Measurements from ENCODE around the gene PIEZO1.
A peak's percentile ranks its signal among the peaks of the same experiment; 100 is the strongest.

PIEZO1 gene

DNA sequence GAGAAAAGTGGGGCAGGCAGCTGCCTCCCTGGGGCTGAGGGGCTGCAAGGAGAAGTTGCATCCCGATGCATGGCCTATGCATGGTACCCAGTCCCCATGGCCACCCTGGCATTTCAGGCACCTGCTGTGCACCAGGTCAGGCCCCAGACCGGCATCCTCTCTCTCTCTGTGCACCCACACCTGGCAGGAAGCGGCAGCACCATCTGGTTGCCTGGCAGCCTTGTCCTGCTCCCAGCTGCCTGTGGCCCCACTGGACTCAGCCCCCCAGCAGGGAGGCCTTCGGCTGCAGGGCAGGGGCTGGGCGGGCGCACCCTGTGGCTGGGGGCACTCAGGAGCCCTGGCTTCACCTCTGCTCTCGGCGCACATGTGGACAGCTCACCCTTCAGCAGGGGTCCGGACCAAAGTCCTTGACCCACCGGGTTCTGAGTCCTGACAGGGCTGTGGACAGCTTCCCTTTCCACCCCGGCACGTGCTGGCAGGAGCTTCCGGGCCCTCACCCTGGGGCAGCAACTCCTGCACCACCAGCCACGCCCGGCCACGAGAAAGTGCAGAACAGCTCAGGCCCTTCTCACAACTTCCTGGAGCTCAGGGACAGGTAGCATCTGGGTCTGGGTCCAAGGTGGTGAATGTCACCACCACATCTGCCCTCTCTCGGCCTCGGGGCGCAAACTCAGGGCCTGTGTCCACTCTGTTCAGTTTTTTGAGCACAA is 42.0 kb downstream of the PIEZO1 start:
- H3K4me3 ChIP-seq (ENCODE audit: low read length) = no peak overlapping the region
- DNase-seq (ENCODE audit: low read depth, low spot score) = no peak

DNA sequence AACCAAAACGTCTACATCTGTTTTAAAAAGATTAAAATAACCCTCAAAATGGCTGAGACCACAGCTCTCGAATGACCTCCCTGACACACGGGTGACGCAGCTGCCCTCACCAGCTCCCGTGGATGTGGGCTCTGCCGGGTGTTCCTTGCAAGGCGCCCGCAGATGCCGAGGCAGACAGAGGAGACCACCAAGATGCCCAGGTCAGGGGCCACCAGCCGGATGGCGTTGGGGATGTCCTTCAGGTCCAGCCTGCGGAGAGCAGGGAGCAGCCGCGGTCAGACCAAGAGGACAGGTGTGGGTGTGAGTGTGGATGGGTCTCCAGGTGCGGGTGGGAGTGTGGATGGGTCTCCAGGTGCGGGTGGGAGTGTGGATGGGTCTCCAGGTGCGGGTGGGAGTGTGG is 43.7 kb downstream of the PIEZO1 start:
- DNase-seq (ENCODE audit: low read depth, low spot score) = no peak

DNA sequence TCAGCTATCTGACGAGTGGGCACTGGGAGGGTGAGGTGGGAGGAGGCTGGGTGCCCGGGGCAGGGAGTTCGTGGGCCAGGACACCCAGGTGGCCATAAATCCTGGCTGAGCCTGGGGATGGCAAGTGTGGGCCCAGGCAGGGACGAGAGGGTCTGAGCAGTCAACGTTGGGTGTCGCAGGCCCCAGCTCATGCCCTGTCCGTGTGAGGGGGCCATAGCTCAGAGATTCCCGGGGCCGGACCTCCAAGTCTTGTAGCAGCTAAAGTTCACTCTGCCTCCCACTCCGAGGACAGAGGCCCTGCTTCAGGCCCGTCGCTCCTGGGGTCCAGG is 44.3 kb downstream of the PIEZO1 start:
- DNase-seq (ENCODE audit: low read depth, low spot score) = no peak
- H3K4me3 ChIP-seq (ENCODE audit: low read length) = no peak overlapping the region

More for the DNA sequence above, 43.7 kb downstream of the PIEZO1 start:
- H3K4me3 ChIP-seq (ENCODE audit: low read length) = no peak overlapping the region

DNA sequence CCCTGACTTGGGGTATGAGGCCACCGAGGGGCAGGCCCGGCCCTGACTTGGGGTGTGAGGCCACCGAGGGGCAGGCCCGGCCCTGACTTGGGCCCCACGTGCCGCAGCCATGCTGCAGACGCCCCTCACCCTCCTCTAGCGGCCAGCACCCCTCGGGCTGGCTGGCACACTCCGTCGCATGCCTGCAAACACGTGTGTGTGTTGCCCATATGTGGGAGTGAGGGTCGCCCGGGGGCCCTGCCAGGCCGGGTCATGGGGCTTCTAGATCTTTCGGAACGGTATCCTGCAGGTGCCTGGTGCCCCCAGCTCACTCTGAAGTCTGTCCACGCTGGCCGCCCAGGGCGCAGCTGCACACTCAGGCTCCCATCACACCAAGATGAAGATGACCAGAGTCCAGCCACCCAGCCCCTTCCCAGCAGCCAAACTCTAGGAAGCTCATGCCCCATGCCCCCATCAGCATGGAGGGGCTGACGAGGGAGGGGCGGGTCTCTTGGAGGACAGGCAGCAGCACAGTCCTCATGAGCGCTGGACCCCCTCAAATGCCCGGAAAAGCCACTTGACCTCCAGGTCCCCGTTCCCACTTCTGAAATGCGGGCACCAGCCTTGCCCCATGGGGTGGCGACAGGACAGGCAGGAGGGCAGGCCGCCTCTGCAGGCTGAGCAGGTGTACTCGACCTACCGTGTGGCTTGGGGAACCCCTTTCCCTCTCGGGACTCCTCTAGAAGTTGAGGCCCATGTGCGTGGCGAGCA is 44.9 kb downstream of the PIEZO1 start:
- DNase-seq (ENCODE audit: low read depth, low spot score) = no peak
- no peak overlapping the region for H3K4me3 ChIP-seq (ENCODE audit: low read length)

DNA sequence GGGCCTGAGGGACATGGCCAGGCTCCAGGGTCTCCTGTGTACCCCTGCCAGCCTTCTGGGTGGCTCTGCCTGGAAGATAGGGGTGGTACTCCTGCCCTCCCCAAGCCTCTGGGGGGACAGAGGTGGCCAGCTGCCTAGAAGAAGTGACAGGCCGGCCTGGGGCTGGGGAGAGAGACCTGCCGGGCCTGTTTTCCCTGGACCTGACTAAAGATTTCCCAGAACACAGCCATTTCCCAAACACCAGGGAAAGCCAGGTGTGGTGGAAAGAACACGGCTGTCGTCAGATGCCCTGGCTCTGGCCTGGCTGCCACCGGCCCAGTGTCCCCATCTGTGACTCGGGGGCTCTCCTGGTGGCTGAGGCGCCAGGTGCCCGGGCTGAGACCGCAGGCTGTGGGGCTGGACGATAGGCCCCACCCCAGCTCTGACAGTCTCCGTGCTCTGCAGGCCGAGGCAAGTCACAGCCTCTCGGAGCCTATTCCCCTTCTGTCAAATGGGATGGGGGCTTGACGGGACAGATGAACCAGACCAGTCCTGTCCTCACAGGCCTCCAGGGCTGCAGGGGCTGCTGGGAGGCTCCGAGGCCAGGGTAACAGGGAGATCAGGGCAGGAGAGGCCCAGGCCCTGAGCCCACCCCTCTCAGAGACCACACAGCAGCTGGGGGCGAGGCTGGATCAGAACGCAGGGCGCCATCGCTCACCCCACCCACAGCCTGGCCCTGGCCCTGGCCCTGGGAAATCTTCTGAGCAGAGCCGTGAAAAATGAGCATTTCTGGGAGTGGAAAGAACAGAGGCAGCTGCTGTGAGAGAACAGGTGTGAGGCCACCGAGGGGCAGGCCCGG is 45.7 kb downstream of the PIEZO1 start:
- H3K4me3 ChIP-seq (ENCODE audit: low read length) = no peak overlapping the region
- no peak for DNase-seq (ENCODE audit: low read depth, low spot score)

DNA sequence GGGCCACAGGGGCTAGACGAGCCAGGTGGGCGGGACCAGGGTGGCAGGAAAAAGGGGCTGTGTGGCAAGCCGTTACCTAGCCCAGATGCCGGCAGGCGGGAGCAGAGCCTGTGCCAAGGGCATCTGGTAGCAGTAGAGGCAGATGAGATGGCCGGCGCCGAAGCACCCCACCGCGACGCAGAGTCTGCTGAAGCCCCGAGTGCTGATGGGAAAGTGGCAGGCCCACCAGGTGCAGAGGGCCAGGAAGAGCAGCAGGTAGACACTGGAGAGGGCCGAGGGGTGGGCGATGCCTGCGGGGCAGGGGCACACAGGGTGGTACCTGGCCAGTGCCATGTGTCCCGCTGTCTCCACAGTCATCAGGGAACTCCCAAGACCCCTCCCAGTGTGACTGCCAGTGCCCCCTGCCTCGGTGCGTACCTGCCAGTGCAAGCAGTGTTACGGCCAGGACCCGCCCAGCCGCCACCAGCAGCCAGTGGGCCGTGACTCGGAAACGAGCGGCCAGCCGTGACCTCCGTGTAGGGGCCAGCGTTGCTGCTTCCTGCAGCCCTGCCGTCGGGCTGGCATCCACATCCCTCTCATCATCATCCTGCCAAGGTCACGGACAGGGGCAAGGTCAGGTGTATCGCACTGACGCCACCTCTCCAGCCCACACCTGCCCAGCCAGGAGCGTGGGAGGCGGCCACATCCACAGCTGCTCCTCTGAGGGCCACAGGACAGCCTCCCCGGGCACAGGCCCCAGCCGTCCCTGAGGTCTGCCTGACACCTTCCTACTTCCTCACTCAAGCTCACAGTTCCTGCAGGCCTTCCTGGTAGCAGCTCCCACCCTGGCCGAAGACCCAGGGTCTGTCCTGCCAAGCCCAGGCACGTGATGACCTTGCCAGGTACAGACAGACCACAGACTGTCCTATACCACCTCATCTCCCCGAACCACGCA is 46.6 kb downstream of the PIEZO1 start:
- no peak for DNase-seq (ENCODE audit: low read depth, low spot score)
- H3K4me3 ChIP-seq (ENCODE audit: low read length) = no peak overlapping the region

DNA sequence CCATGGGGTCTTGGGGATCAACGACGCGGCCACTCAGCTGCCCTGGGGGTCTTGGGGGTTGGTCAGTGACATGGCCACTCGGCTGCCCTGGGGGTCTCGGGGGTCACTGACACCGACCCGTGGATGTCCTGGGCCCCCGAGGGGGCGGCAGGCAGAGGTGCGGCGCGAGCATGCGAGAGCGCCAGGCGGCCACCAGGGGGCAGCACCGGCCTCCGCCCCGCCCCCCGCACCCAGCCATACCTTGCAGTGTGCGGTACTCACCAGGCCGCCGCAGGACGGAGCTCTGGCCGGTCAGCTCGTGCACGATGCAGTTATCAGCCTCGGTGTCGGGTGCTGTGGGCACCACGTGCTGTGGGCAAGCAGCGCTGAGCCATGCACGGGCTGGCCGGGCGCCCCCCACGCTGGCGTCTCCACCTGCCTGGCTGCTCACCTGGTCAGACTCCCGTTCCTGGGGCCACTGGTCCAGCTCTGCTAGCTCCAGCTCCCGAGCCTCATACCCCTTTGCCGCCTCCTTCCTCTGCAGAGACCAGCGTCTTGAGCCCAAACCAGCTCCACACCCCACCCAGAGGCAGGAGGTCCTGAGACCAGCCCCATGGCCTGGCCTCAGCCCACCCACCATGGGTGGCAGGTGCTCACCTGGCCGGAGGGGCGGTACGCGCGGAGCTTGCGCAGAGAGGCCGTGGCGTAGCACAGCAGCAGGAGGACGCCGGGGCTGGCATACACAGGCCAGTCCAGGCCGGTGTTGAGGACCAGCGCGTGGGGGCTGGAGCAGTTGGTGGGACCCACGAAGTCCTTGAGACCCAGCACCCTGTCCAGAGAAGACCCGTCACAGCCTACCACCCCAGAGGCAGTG is 47.5 kb downstream of the PIEZO1 start:
- H3K4me3 ChIP-seq (ENCODE audit: low read length) = no peak overlapping the region
- DNase-seq (ENCODE audit: low read depth, low spot score) = peak; percentile 46

DNA sequence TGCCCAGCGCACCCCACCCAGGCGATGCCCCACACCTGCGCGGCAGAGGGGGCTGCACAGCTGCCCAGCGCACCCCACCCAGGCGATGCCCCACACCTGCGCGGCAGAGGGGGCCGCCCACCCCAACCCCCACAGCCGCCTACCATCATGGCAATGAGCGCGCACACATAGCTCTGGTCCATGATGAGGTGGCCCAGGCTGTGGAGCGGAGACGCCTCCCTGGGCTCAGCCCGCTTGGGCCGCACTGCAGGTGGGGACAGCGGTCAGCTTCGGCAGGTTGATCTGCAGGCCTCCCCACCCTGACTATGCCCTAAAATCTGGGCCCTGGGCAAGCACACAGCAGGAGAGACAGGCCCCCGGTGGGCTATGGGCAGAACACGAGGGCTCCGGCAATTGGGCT is 48.5 kb downstream of the PIEZO1 start:
- H3K4me3 ChIP-seq (ENCODE audit: low read length) = no peak overlapping the region
- no peak for DNase-seq (ENCODE audit: low read depth, low spot score)

DNA sequence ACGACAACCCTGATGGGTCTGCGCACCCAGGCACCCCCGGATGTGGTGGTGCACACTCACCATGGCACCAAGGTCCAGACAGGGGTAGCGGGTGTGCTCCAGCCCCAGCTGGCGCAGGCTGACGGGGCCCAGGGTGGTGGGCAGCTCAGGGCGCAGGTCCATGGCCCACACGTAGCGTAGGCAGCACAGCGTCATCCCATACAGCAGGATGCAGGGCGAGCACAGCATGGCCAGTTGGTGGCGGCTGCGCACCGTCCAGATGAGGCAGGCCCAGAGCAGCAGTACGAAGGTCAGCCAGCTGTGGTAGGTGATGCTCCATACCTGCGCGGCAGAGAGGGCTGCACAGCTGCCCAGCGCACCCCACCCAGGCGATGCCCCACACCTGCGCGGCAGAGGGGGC is 48.9 kb downstream of the PIEZO1 start:
- H3K4me3 ChIP-seq (ENCODE audit: low read length) = no peak overlapping the region
- DNase-seq (ENCODE audit: low read depth, low spot score) = no peak

DNA sequence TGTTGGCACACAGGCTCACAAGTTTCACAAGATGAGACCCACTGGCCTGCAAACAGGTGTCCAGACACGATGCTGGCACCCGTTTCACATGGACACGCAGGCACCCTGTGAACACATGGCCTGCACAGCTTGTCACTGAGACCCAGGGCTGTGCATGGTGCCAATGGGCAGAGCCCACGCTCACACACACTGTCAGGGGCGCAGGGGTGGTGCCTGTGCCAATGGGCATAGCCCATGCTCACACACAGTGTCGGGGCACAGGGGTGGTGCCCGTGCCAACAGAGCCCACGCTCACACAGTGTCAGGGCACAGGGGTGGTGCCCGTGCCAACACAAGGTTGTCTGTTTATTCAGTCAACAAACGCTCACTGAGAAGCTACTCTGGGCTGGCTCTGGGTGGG is 49.4 kb downstream of the PIEZO1 start:
- no peak overlapping the region for H3K4me3 ChIP-seq (ENCODE audit: low read length)
- no peak for DNase-seq (ENCODE audit: low read depth, low spot score)

DNA sequence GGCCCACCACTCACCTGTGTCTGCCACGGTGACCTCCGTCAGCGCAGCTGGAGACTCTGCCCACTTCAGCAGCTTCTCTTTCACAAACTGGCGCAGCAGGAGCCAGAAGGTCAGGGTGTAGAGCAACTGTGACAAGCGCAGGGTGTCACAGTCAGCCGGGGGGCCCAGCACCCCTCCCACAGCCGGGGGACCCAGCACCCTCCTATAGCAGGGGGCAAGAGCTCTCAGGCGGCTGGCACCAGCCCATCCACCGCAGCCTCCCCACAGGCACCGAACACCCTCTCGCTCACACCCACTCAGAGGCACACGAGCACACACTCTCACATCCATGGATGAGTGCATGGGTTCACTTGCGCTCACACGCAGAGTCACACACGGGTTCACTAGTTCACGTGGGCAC is 49.9 kb downstream of the PIEZO1 start:
- no peak for DNase-seq (ENCODE audit: low read depth, low spot score)
- H3K4me3 ChIP-seq (ENCODE audit: low read length) = no peak overlapping the region

DNA sequence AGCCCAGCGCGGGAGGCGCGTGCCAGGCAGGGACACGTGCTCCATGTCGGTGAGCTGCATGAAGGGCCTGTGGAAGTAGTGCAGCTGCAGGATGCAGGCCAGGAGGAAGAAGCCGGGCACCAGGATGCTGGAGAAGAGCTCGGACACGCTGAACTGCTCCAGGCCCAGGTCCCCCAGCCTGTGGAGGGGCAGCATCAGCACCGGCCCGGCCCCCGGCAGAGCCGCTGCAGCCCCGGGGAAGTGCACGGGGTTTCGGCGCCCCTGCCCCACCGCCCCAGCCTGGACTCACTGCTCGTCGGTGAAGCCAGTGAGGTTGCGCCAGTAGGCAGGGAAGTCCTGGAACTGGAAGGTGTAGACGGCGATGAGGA is 50.7 kb downstream of the PIEZO1 start:
- DNase-seq (ENCODE audit: low read depth, low spot score) = no peak
- H3K4me3 ChIP-seq (ENCODE audit: low read length) = no peak overlapping the region

DNA sequence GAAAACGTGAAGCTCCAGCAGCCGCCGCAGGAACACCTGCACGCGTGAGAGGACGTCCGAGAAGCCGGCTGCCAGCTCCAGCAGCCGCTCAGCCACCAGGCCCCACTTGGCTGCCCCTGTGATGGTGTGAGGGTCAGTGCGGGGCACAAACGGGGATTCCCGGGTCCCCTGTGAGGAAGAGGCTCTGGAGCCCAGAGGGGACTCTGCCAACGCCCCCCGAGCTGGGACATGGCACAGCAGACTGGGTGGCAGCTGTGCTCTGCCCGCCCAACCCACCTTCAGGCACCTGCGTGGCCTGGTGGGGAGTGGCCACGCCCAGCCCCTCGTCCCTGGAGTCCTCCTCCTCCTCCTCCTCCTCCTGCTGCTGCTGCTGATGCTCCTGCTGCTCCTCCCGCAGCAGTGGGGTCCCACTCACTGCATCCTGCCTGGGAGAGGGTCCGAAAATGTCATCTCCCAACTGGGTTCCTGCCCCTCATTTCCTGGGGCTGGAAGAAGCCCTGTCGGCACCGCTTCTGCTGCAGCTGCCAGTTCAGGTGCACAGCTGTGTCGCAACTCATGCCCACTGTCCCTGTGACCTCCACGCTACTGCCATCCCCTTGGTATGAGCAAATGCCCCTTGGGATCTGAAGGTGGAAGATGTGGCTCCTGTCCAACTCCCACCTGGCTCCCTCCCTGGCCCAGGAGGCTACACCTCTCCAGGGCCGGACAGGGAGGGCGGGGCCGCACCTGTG is 51.2 kb downstream of the PIEZO1 start:
- DNase-seq (ENCODE audit: low read depth, low spot score) = no peak
- H3K4me3 ChIP-seq (ENCODE audit: low read length) = no peak overlapping the region

DNA sequence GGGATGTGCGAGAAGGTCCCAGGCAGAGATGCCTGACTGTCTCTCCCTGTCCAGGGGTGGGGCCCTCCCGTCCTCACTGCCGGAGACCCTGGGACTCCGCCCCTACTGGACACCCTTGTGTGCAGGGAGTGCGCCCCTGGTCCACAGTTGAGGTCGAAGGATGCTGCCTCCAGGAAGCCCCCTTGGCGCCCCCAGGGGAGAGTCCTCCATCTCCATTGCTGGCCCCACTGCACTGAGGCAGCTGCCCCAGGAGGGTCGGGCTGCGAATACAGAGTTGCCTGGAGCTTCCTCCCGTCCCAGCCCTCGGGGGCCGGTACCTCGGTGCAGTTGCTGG is 52.1 kb downstream of the PIEZO1 start:
- H3K4me3 ChIP-seq (ENCODE audit: low read length) = no peak overlapping the region
- DNase-seq (ENCODE audit: low read depth, low spot score) = no peak

DNA sequence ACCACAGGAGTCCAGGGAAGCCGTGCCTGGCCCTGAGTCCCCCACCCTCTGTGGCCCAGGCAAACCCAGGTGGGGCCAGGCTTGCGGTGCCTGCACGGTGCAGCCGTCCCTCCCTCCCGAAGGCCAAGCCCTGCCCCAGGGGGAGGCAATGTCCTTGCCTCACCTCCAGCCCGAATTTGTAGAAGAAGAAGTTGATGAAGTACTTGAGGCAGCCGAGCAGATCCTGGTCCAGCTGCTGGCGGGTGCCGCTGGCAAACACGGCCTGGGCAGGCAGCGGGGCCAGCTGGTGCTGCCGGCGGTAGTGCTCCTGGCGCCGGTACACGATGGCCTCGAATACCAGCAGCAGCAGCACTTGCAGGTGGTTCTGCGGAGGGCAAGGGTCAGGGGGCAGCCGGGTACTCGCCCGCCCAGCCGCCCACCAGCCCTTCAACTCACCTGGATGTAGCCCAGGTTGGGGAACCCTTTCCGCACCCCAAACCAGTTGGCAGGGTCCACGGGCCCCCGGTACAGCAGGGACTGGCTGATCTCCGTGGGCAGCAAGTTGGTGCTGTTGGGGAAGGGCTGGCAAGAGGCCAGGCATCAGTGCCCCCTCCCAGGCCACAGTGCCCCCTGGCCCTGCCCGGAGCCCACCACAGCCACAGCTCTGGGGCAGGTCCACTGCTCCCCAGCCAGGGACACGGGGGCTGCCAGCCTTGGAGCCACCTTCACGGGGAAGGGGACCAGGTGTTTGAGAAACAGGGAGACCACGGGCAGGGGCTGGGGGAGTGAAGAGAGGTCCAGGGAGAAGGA is 52.7 kb downstream of the PIEZO1 start:
- H3K4me3 ChIP-seq (ENCODE audit: low read length) = no peak overlapping the region
- DNase-seq (ENCODE audit: low read depth, low spot score) = no peak

DNA sequence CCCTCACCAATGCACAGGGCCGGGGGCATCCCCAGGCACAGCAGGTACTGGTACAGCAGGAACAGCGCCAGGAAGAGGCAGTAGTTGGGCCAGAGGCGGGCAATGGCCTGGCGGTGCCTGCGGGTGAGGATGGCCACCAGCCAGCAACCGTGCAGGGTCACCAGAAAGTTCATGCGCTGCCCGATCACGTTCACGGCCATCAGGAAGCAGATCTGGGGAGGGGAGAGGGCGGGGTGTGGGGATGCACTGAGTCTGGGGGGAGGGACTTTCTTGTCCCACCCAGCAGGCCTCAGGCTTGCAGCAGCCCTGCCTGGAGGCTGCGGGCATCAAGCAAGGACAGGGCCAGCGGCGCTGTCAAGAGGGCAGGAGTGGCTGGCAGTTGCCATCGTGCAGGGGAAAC is 53.3 kb downstream of the PIEZO1 start:
- no peak overlapping the region for H3K4me3 ChIP-seq (ENCODE audit: low read length)
- no peak for DNase-seq (ENCODE audit: low read depth, low spot score)
